NCI-H446 treated with DMSO at 0.1 percent for 48 hours (cell line): ENCODE results near the gene PHF21A.
A peak's percentile ranks its signal among the peaks of the same experiment; 100 is the strongest.
"Not testable (repeated sequence)": the region's sequence is repeated elsewhere in the genome, so short reads cannot be mapped to it uniquely, and the experiment has no call there.

ENCODE experiments used
- DNase-seq: peaks from one replicate; lab custom pipeline; 2025; lab: John Stamatoyannopoulos, UW

Gene PHF21A

DNA sequence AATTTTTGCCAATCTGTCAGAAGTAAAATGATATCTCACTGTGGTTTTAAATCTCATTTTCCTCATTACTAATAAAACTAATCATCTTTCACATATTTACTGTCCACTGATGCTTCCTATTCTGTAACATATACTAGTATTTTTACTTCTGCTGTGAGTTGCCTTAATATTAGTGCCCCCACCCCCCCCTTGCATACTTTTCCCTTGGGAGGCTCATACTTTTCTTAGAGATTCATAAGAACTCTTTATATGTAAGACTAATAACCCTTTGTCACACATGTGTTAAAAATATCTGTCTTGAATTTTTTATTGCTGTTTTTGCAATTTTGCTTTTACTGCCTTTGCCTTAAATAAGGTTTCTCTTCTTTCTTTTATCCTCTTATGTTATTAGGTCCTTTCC, 87.2 kb downstream of the PHF21A start:
- DNase-seq = no peak

DNA sequence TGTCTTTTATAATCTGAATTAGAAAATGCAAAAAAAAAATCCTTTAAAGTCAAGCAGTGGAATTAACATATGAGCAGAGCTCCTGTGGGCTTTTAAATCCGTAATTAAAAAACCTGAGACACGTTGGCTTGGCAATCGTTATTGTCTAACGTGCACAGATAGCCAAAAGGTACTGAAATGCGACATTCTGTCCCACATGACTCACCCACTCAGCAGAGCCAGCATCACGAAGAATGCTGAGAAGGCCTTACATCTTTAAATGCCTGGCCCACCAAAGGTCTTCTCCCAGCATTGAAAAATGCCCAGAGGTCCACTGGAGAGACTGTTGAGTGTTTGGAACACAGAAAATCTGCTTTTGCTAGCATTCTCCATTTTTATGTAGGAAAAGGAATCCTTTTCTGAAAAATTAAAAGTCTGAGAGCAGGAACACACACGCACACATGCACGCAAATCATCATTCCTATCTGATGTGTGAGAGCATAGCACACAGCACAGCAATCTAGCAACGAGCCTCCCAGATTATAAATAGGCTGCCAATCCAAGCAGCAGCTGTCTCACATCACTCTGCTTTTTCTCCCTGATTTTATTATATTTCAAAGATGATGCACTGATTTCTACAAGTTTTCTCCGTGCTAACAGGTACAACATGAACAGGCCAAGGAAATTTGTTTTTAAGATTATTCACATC, 94.5 kb downstream of the PHF21A start:
- no peak for DNase-seq

DNA sequence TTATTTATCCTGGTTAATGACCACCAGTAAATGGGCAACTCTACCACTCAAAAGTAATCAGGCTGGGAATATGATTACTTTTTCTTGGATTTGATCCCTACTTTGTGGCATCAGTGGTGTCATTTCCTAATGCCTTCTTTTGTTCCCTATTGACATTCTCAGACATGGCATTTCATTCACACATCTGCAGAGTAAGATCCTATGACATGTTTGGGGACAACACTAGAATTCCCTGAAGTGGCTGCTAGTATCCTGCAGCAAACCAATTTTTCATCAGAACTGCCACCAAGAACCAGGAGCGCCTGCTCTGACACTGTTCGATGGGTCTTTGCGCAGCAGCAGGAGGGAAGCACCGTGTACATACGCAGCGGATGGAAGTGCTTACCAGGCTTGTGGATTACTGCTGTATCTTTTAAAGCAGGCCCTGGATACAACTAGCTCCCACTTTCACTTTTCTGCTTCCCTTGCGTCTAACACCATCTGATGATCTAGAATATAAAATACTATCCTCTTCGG, 101.1 kb downstream of the PHF21A start:
- no peak for DNase-seq

DNA sequence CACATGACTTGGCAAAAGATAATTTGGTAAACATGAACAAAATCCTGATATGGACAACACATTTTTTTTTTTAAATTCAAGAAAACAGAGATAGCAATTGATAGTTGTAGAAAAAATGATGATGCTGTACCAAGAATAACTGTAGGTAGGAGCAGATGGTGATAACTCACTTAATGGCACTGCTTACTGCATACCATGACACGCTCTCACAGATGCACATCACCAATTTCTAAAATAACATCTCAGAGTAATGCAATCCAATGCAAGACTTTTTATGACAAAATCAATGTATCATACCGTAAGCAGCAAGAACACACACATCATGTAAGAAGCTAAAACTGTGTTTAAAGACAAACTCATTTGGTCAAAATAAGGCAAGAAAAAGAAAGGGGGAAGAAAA, 102.6 kb downstream of the PHF21A start:
- DNase-seq = no peak

DNA sequence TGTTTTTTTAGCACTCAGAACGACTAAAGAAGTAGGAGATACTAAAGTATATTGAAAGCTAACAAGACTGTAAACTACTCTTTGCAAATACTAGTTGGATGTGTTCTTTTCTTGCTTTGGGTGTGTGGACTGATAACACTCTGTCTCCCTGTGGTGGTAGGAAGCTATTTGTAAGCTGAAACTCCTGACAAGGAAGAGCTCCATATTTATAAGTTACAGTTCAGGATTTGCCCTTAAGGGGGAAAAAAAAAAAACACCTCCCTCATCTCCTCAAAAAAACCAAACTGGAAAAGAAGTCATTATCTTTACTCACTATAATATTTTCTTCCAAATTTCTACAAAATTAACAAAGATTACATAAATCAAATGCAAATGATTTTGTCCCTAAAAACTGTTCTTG, 103.9 kb downstream of the PHF21A start:
- DNase-seq = no peak

DNA sequence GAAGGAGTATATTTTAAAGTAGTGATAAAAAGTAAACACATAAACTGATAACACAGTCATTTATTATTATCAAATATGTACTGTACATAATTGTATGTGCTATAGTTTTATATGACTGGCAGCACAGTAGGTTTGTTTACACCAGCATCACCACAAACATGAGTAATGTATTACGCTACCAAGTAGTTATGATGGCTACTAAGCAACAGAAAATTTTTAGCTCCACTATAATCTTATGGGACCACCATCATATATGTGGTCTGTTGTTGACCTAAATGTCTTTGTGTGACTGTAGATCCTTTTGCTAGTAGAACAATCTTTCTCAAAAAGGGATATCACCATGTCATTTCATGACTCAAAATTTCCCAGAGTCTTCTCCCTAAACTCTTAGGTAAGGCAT, 105.3 kb downstream of the PHF21A start:
- no peak for DNase-seq

DNA sequence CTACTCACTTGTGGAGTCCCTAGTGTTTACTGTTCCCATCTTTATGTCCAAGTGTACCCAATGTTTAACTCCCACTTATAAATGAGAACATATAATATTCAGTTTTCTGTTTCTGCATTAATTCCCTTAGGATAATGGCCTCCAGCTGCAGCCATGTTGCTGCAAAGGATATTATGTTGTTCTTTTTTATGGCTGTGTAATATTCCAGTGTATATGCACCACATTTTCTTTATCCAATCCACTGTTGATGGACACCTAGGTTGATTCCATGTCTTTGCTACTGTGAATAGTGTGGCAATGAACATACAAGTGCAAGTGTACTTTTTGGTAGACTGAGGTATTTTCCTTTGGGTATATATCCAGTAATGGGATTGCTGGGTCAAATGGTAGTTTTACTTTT, 107.1 kb downstream of the PHF21A start:
- DNase-seq = not testable (repeated sequence)

DNA sequence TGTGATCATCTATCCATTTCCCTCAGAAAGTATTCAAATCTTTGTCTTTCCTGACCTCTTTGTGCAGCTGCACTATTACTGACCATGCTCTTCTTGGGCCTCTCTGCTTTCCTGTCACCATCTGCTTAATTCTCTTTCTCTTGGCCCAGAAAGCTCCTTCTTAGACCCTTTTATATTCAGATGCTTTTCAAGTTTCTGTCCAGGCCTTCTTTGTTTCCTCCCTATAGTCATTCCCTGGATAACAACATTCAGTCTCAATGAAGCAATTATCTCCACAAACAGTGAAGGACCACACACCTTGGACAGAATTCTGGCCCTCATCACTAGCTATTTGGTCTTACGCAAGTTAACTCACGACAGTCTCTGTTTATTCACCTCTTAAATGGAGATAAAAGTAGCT, 109.1 kb downstream of the PHF21A start:
- no peak for DNase-seq

DNA sequence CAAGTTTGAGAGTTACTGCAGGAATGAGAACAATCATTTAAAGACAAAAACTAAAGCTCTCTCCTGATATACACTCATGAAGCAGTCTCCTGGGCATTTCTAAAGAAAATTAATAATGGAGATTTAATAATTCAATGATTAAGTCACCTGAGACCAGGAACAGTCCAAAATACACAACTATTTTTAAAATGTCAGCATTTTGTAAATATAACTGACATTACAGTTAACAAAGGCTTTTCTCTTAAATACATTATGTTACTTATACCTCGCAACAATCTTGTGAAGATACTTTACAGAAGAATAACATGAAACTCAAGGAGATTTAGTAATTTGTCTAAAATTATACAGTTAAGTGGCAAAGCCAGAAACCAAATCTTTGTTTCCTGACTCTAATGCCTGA, 111.2 kb downstream of the PHF21A start:
- DNase-seq = no peak

DNA sequence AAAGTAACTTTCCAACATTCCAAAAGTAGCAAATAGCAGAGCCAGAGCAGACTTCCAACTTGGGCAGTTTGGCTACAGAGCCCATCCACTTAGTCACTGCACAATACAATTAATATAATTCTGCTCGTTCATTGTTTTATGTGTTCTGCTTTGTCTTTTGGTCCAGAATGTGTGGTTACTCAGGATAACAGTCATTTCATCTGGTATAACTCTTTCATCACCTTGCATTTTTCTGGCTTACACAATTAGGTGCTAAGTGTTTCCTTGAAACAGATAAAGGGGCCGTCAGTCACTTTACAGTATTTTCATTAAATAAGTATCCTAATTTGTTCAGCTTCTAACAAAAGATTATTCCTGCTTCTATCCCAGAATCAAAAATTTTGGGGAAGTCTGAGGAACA, 111.6 kb downstream of the PHF21A start:
- no peak for DNase-seq

DNA sequence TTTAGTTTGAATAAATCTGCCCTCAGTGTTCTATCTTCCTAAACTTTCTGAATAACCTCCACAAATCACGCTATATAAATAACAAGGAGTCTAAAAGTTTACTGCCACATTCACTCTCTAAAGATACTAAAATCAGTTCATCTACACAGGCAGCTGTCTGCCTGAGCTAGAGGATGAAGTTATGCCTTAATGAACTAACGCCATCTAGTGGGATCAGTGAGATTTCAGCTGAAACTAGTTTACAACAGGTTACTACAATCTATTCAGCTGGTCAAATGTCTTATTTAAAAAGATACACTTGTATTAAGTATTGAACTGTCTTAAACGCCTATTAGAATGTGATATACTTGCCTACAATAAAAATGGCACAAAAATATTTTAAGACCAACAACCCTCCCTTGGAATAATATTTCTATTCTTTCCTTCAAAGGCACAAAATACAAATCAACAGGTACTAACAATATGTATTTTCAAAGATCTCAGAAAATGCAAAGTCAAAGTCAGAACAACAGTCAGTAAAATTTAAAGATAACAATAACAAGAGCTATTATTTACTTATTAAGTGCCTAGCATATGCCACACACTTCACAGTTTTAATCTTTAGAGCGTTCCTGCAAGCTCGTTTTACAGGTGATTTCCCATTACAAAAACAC, 114.7 kb downstream of the PHF21A start:
- DNase-seq = peak; percentile 60

DNA sequence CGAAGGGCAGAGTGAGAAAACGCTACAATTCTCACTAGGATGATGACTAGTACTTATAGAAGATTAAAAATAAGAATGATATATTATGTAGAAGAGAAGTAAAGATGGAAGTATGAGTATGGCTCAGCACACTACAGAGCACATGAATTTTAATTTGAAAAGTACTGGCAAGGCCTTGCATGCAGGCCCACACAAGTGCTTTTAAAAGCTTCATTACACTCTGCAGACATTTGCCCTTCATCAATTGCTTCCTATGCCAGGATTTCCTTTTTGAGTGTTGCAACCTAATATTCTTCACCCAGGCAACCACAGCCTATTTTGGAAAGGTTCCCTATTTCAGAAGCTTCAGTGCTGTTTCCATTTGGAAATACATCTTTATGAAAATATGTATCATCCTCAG, 117.7 kb downstream of the PHF21A start:
- peak; percentile 78 for DNase-seq

DNA sequence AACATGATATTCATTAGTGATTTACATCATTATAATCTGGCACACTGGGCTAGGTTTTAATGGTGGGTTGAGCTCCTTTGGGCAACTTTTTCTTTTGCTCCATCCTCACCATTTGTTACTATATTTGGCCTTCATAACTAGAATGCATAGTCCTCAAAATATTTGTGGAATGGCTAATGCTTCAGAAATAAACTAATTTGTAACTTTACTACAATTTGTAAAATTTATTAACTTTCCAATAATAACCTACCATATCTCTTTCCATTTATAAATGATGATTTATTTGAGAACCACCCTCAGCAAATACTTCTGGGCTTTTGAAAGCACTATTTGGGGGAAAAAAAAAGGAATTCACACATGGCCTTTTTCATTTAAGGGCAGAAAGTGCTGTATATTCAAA, 119.1 kb downstream of the PHF21A start:
- DNase-seq = no peak

DNA sequence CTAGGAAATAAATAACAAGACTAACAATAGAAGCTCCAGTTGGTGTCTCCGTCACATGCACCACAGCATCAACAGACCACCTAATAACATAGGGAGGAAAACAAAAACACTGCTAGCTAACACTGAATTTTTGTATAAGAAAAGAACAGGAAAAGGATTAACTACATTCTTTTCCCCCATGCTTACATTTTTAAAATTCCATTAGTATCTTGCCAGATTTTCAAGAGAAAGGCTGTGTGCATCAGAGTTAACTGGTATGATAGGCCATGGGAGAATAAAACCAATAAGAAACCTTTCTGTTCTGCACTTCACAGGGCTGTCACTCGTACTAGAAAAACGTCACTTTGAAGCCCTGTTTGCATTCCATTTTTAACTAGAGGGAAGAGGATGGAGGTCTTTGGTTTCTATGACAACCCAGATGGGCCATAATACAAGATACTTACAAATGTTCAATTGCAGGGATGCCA, 119.8 kb downstream of the PHF21A start:
- DNase-seq = no peak

DNA sequence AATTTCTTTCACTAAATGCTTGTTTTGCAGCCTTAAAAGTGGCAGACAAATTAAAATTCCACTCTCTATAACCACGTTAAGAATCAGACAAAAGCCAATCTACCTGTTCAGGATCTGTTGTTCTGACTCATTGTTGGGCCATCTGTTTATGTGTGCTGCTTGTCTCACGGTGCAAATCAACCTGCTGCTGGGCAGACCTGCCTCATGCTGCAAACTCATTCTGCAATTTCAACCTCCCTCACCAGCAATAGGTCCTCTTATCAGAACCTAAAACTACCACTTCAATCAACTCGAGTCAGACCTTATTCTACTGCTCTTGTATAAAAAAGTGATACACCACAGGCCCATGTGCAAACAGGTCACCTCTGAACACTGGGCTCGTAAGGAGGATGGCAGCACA, 123.7 kb downstream of the PHF21A start:
- DNase-seq = no peak

DNA sequence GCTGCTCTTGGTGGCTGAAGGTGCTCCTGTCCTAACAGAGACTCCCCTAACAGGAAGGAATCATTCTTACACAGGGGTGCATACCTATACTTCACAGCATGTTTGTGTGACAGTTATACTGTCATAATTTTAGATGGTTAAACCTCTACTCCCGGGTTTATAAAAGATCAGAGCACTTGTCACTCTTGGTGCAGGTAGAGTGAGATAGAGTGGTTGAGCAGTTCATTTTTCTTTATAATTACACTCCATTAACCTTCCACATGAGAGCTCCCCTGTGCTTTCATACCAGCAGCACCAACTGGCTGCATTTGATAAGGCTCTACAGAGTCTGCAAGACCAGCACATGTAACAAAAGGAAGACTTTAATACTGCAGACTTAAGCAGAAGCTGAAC, 125.9 kb downstream of the PHF21A start:
- no peak for DNase-seq

DNA sequence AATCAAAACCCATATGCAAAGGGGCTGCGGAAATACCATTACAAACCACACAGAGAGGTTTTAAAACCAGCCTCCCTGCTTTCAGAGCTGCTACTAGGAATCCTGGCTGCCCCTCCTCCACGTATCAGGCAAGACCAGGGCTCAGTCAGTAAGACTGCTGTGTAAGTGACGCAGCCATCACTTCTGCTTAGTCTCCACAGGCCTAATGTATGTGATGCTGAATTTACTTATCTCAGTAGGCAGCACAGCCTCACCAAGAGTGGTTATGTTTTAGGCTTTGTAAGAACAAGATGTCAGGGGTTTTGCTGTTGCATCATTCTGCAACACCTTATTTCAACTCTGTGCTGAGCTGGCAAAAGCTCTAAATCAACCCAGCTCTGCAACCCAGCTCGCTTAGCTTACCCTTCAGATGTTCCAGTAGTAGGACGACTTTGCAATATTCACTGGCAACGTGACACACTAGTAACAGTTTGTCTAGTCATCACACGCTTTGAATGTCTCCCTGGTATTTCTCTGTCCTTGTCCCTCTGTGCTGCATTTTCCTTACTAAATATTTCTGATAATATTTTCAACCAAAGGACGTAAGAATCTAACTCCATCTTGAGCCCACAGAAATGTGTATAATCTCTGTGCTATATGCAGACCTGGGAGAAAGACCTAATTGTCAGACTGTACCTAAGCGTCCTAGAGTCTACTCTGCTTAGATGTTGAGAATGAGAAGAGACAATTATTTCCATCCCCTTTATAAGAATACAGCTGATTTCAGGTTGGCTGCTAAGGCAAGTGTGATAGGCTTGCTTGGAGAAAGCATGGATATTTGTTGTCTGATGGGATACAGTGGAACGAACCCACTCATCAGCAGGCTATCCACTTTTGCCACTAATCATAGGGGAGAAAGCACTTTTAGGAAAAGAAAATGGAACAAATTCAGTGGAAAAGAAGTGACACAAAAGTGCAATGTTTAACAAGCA, 126.6 kb downstream of the PHF21A start:
- DNase-seq = no peak

DNA sequence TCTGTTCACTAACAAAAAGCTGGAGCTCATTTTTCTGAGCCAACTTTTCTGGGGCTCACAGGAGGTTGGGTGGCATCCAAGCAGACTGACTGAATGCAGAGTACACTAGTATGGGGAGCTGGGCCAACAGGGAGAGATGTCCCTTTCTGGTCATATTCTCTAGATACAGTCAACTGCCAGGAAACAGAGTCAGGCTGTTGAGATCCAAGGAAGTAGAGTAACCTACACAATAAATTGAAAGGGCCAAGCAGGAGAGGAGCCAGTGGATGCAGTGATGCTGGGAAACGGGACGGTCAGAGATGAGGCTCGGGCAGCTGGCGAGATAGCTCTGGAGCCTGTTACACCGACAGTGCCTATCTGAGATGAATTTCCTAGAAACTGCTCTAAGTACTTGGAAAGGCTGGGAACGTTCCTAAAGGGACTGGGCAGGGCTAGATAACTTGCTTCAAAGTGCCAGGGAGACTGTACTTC, 127.7 kb downstream of the PHF21A start:
- peak; percentile 79 for DNase-seq

DNA sequence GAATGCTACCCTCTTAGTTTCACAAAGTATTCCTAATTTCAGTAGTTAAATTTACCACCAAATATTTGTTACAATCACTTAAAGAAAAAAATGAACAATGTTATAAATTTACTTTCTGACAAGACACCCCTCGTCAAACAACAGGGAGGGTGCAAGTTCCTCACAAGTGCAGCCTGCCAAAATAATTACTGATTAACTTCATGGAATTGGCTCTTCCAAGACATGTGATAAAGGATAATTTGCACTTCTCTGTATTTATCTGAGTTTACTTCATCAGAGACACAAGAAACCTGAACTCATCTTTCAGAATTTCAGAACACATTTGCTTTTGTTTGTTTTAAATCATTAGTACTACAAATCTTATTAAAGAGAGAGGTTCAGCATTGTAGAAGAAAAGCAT, 132.3 kb downstream of the PHF21A start:
- DNase-seq = no peak

DNA sequence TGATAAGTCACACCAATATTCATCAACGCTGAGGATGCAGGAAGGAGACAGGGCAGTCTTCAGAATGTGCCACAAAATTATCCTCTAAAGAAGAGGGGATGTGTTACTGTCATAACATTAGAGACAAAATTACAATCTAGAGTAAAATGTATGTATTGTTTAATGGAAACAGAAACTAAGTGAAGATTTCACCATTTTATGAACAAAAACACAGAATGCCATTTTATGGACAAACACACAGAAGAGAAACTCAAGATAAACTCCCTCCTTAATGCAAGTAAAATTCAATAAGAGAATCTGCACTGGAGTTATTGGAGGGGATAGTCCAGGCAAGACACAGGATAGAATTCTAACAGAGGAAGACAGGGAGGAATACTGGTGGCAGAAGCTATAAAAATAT, 136.0 kb downstream of the PHF21A start:
- no peak for DNase-seq

DNA sequence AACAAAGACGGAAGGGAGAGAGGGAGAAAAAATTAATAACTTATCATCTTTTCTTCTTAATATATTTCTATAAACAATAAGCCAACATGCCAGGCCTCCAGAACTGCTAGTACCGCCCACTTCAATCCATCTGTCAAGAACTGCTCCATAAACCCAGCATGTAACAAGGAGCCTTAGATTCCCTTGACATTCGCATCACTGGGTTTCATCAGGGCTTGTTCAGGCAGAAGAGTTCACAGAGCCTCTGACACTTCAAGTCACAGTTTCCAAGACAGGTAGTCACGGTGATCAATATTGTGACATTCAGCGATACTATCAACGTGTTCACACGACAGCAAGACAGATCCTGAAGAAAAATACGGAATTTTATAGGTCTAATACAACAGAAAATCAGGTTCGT, 137.1 kb downstream of the PHF21A start:
- DNase-seq = peak; percentile 16

DNA sequence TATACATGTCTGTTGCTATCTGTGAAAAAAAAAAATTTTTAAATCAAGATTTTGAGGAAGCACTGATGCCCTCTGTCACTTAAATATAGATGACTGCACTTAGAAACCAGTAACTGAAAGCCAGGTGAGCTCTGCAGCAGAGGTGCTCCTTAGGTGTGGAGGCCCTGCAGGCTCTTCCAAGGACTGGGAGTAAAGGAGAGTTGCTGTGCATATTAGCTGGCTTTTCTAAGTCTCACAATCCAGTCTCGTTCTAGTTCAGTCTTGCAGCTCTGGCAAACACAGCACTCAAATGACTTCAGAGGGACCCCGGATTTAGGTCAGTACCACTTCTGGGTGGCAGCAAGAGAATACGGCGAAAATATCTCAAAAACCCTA, 137.8 kb downstream of the PHF21A start:
- DNase-seq = no peak
